ENCODE results near the gene ST3GAL2.
A peak's percentile ranks its signal among the peaks of the same experiment; 100 is the strongest.

Gene ST3GAL2

GRCh38 chr16:70421014-70421413 lies 17.9 kb downstream of the ST3GAL2 start:
- no peaks in the 10 kb centered on the region for H4K20me1 ChIP-seq (ENCODE audit: low read depth, low read length)
- TF ChIP-seq EZH2phosphoT487 (conservative IDR thresholded peaks at IDR 0.05; ENCODE audit: low read length), result no peak
- TF ChIP-seq, protein P1, sequence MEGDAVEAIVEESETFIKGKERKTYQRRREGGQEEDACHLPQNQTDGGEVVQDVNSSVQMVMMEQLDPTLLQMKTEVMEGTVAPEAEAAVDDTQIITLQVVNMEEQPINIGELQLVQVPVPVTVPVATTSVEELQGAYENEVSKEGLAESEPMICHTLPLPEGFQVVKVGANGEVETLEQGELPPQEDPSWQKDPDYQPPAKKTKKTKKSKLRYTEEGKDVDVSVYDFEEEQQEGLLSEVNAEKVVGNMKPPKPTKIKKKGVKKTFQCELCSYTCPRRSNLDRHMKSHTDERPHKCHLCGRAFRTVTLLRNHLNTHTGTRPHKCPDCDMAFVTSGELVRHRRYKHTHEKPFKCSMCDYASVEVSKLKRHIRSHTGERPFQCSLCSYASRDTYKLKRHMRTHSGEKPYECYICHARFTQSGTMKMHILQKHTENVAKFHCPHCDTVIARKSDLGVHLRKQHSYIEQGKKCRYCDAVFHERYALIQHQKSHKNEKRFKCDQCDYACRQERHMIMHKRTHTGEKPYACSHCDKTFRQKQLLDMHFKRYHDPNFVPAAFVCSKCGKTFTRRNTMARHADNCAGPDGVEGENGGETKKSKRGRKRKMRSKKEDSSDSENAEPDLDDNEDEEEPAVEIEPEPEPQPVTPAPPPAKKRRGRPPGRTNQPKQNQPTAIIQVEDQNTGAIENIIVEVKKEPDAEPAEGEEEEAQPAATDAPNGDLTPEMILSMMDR (IDR thresholded peaks at IDR 0.05; ENCODE audit: insufficient read depth, low read length, poor library complexity, severe bottlenecking), result no peak
- H3K36me3 ChIP-seq (ENCODE audit: low read length), result no peaks in the 10 kb centered on the region
- H3K9me3 ChIP-seq (ENCODE audit: insufficient read depth, low read length), result no peaks in the 10 kb centered on the region
- no peak overlapping the region for H3K4me3 ChIP-seq (ENCODE audit: insufficient read depth, low read length, poor library complexity, severe bottlenecking)
- H3K27ac ChIP-seq (ENCODE audit: low read depth, low read length), result no peak overlapping the region
- H2AFZ ChIP-seq (ENCODE audit: low read depth, low read length, severe bottlenecking), result no peak overlapping the region
- no peak overlapping the region for H3K9ac ChIP-seq (ENCODE audit: low read length)
- H3K4me2 ChIP-seq (ENCODE audit: low read depth, low read length, poor library complexity, severe bottlenecking), result no peak overlapping the region
- H3K79me2 ChIP-seq (ENCODE audit: insufficient read depth, low read length), result peaks cover 25% of the 10 kb centered on the region; the same call in 1 of the 2 replicates
- no peaks in the 10 kb centered on the region for H3K27me3 ChIP-seq (ENCODE audit: low read length)
- peaks cover 14% of the 10 kb centered on the region; the same call in 1 of the 2 replicates for H3F3A ChIP-seq (ENCODE audit: insufficient read depth)
- H3K9me2 ChIP-seq (replicated peaks; ENCODE audit: insufficient read depth, low read length), result no peaks in the 10 kb centered on the region

DNA sequence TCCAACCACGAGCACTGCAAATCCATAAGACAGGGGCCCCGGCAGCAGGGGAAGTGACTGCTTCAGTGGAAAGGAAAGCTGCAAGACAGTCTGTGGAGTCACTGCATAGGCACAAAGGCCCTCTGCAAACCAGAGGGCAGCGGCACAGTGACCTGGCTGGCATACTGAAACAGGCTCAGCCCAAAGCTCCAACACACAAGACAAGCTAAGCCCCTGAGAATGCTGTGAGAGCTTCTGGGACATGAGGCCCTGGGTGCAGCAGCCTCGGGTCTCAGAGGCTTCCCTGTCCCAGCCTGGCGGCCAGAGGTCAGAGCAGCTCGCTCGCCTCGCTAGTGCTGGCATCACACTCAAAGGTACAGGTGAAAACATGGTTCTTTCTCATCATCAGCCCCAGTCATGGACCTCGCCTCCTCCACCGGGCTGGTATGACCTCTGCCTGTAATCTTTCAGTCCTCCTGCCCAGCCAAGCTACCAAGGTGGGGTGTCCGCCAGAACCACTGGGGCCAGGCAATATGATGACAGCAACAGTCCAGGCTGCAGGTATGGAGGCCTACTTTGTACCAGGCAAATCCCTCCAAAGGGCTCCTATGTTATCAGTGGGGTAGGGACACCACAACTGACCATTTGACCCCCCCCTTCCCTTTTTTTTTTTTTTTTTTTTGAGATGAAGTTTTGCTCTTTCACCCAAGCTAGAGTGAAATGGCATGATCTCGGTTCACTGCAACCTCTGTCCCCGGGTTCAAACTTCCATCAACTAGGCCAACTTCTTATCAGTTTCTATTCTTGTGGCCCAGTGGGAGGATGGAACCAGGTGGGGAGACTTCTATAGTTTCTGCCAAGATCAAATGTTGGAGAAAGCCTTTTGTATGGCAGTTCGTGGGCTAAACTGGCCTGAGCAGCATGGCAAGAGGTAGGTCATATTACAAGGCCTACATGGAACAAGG lies 19.2 kb downstream of the ST3GAL2 start:
- no peaks in the 10 kb centered on the region for H4K20me1 ChIP-seq (ENCODE audit: low read depth, low read length)
- peaks cover 32% of the 10 kb centered on the region; the same call in 1 of the 2 replicates for H3K79me2 ChIP-seq (ENCODE audit: insufficient read depth, low read length)
- H3K4me2 ChIP-seq (ENCODE audit: low read depth, low read length, poor library complexity, severe bottlenecking), result peak overlapping the region; percentile 22
- no peaks in the 10 kb centered on the region for H3K36me3 ChIP-seq (ENCODE audit: low read length)
- no peaks in the 10 kb centered on the region for H3K27me3 ChIP-seq (ENCODE audit: low read length)
- no peak for TF ChIP-seq EZH2phosphoT487 (conservative IDR thresholded peaks at IDR 0.05; ENCODE audit: low read length)
- TF ChIP-seq, protein P1 (IDR thresholded peaks at IDR 0.05; ENCODE audit: insufficient read depth, low read length, poor library complexity, severe bottlenecking), result no peak
- peak overlapping the region; percentile 76; the same call in 1 of the 2 replicates for H3K27ac ChIP-seq (ENCODE audit: low read depth, low read length)
- H3F3A ChIP-seq (ENCODE audit: insufficient read depth), result peaks cover 14% of the 10 kb centered on the region; the same call in 1 of the 2 replicates
- H3K4me3 ChIP-seq (ENCODE audit: insufficient read depth, low read length, poor library complexity, severe bottlenecking), result no peak overlapping the region
- H3K9me3 ChIP-seq (ENCODE audit: insufficient read depth, low read length), result no peaks in the 10 kb centered on the region
- H3K9ac ChIP-seq (ENCODE audit: low read length), result 0 out of 2 replicates have a peak overlapping the region, but pooled peaks have one; percentile 17
- H3K9me2 ChIP-seq (replicated peaks; ENCODE audit: insufficient read depth, low read length), result no peaks in the 10 kb centered on the region
- H2AFZ ChIP-seq (ENCODE audit: low read depth, low read length, severe bottlenecking), result no peak overlapping the region

GRCh38 chr16:70418993-70419318 lies 19.9 kb downstream of the ST3GAL2 start:
- H4K20me1 ChIP-seq (ENCODE audit: low read depth, low read length), result no peaks in the 10 kb centered on the region
- peak overlapping the region; percentile 22 for H3K4me2 ChIP-seq (ENCODE audit: low read depth, low read length, poor library complexity, severe bottlenecking)
- no peaks in the 10 kb centered on the region for H3K9me3 ChIP-seq (ENCODE audit: insufficient read depth, low read length)

More at GRCh38 chr16:70418993-70419318, 19.9 kb downstream of the ST3GAL2 start:
- peak overlapping the region; percentile 17 for H3K9ac ChIP-seq (ENCODE audit: low read length)
- H3F3A ChIP-seq (ENCODE audit: insufficient read depth), result peaks cover 18% of the 10 kb centered on the region; the same call in 1 of the 2 replicates
- no peak overlapping the region for H2AFZ ChIP-seq (ENCODE audit: low read depth, low read length, severe bottlenecking)
- H3K36me3 ChIP-seq (ENCODE audit: low read length), result no peaks in the 10 kb centered on the region
- no peaks in the 10 kb centered on the region for H3K27me3 ChIP-seq (ENCODE audit: low read length)
- H3K79me2 ChIP-seq (ENCODE audit: insufficient read depth, low read length), result peaks cover 32% of the 10 kb centered on the region; the same call in 1 of the 2 replicates
- no peaks in the 10 kb centered on the region for H3K9me2 ChIP-seq (replicated peaks; ENCODE audit: insufficient read depth, low read length)
- H3K27ac ChIP-seq (ENCODE audit: low read depth, low read length), result peak overlapping the region; percentile 76; the same call in 1 of the 2 replicates
- H3K4me3 ChIP-seq (ENCODE audit: insufficient read depth, low read length, poor library complexity, severe bottlenecking), result no peak overlapping the region
- TF ChIP-seq, protein P1 (IDR thresholded peaks at IDR 0.05; ENCODE audit: insufficient read depth, low read length, poor library complexity, severe bottlenecking), result no peak
- no peak for TF ChIP-seq EZH2phosphoT487 (conservative IDR thresholded peaks at IDR 0.05; ENCODE audit: low read length)
